Uterus (tissue), 4 donors: ENCODE results near the gene HBG2. TPM values are rescaled to one million over a fixed set of nuclear protein-coding genes. Genes with fewer than 3 reads are reported as not detected.
"Not testable (repeated sequence)": the region's sequence is repeated elsewhere in the genome, so short reads cannot be mapped to it uniquely, and the experiment has no call there.

Experiments
- DNase-seq, 2 donors: peaks; one replicate each; pipeline ENCODE4 v3.0.0-alpha.2; 2019 to 2020
- H3K27ac ChIP-seq, 2 donors: fragments of 200-600 bp; sonication (generic); 1 replicate in 1 of 2; 2 replicates in 1 of 2; pipeline ENCODE4 v1.5.1; 2016 to 2018
- H3K27me3 ChIP-seq, 2 donors: fragments of 200-600 bp; sonication (generic); one replicate each; pipeline ENCODE4 v1.5.1; 2018 to 2019; ENCODE audit warnings: control low read depth in 1 of 2
- H3K36me3 ChIP-seq, 2 donors: fragments of 200-600 bp; sonication (generic); one replicate each; pipeline ENCODE4 v1.5.1; 2019; ENCODE audit warnings: control low read depth in 1 of 2
- H3K4me1 ChIP-seq, 2 donors: fragments of 200-600 bp; sonication (generic); one replicate each; pipeline ENCODE4 v1.5.1; 2018 to 2019; ENCODE audit warnings: control low read depth in 1 of 2
- H3K4me3 ChIP-seq, 2 donors: fragments of 200-600 bp; sonication (generic); 1 replicate in 1 of 2; 2 replicates in 1 of 2; pipeline ENCODE4 v1.5.1; 2018 to 2019; ENCODE audit warnings: mild to moderate bottlenecking in 1 of 2
- H3K9me3 ChIP-seq, 2 donors: fragments of 200-600 bp; sonication (generic); one replicate each; pipeline ENCODE4 v1.5.1; 2019; ENCODE audit warnings: control low read depth in 1 of 2
- CTCF ChIP-seq, 4 experiments: fragments of 200-600 bp in 2 of 4; fragments of 450-650 bp in 2 of 4; sonication (generic) in 2 of 4; IDR thresholded peaks; one replicate each; pipeline ENCODE4 v1.5.1; 2016 to 2019; ENCODE audit warnings: antibody characterized with exemption in 4 of 4, mild to moderate bottlenecking in 2 of 4, moderate library complexity in 1 of 4
- POLR2A ChIP-seq, 2 donors: fragments of 450-650 bp; IDR thresholded peaks; one replicate each; pipeline ENCODE4 v1.6.1; 2016; ENCODE audit warnings: antibody characterized with exemption in 2 of 2, mild to moderate bottlenecking in 1 of 2, moderate library complexity in 1 of 2
- intact Hi-C: fragments of 100-400 bp; cut with DNase I; formaldehyde crosslinking; loops from one replicate; pipeline ENCODE4 v1.15.1; 2023; ENCODE audit warnings: low total_unique reads
- total RNA-seq, 4 donors: library from RNA; depleted of rRNA in 3 of 4; stranded (reverse); fragments of >200 nt in 3 of 4; gene quantifications; one replicate each; pipeline versions ENCODE4 v1.1.0 to v1.2.4, GENCODE V29; 2014 to 2023
- donor health status: DM: yes; HTN: yes; CAD: no.

The HBG2 gene
- total RNA-seq, 4 donors from 2014 or later: 1,050 TPM; not detected in 3

- Histone ChIP-seq H3K4me1 (no peaks in the 10 kb centered on the region), H3K36me3 (no peaks in the 10 kb centered on the region), H3K9me3 (no peaks in the 10 kb centered on the region), H3K27ac (no peak overlapping the region), H3K4me3 (no peak overlapping the region), H3K27me3 (no peaks in the 10 kb centered on the region)
- intact Hi-C loops: no loop called here
- no peak for DNase-seq
- TF ChIP-seq CTCF (IDR thresholded peaks at IDR 0.05): no peak
- no peak for TF ChIP-seq POLR2A (IDR thresholded peaks at IDR 0.05)
Measured at GRCh38 chr11:5267033-5267563, 12.5 kb upstream of the HBG2 start.

- no peaks in the 10 kb centered on the region for H3K27me3 ChIP-seq
- H3K9me3 ChIP-seq: no peaks in the 10 kb centered on the region
- H3K36me3 ChIP-seq: no peaks in the 10 kb centered on the region
- H3K4me1 ChIP-seq: no peaks in the 10 kb centered on the region
- H3K4me3 ChIP-seq: no peak overlapping the region
- no peak for TF ChIP-seq CTCF (IDR thresholded peaks at IDR 0.05)
- no peak for TF ChIP-seq POLR2A (IDR thresholded peaks at IDR 0.05)
- intact Hi-C loops: no loop called here
- H3K27ac ChIP-seq: no peak overlapping the region
- no peak for DNase-seq
Measured at GRCh38 chr11:5266609-5267008, 12.0 kb upstream of the HBG2 start.

GRCh38 chr11:5265832-5266231 is 11.3 kb upstream of the HBG2 start:
- no peaks in the 10 kb centered on the region for H3K4me1 ChIP-seq
- no peaks in the 10 kb centered on the region for H3K36me3 ChIP-seq
- H3K4me3 ChIP-seq: no peak overlapping the region
- TF ChIP-seq CTCF (IDR thresholded peaks at IDR 0.05) (no peak), POLR2A (IDR thresholded peaks at IDR 0.05) (no peak)
- no peak overlapping the region for H3K27ac ChIP-seq
- no peak for DNase-seq
- no peaks in the 10 kb centered on the region for H3K27me3 ChIP-seq
- intact Hi-C loops: no loop called here
- H3K9me3 ChIP-seq: no peaks in the 10 kb centered on the region

GRCh38 chr11:5258543-5259262 is 4.1 kb upstream of the HBG2 start:
- no peak for DNase-seq
- Histone ChIP-seq H3K4me1 (no peaks in the 10 kb centered on the region), H3K27ac (no peak overlapping the region), H3K27me3 (no peaks in the 10 kb centered on the region), H3K4me3 (no peak overlapping the region), H3K9me3 (no peaks in the 10 kb centered on the region), H3K36me3 (no peaks in the 10 kb centered on the region)
- TF ChIP-seq POLR2A (IDR thresholded peaks at IDR 0.05) (no peak), CTCF (IDR thresholded peaks at IDR 0.05) (no peak)
- intact Hi-C loops: no loop called here

- intact Hi-C loops: no loop called here
- Histone ChIP-seq H3K36me3 (no peaks in the 10 kb centered on the region), H3K27ac (no peak overlapping the region), H3K4me3 (no peak overlapping the region), H3K27me3 (no peaks in the 10 kb centered on the region), H3K4me1 (no peaks in the 10 kb centered on the region), H3K9me3 (no peaks in the 10 kb centered on the region)
- DNase-seq: no peak
- TF ChIP-seq CTCF (IDR thresholded peaks at IDR 0.05) (no peak), POLR2A (IDR thresholded peaks at IDR 0.05) (no peak)
Measured at GRCh38 chr11:5257296-5257695, 2.7 kb upstream of the HBG2 start.

- H3K4me1 ChIP-seq, H3K36me3 ChIP-seq, intact Hi-C loops, H3K27ac ChIP-seq, DNase-seq, H3K9me3 ChIP-seq, H3K4me3 ChIP-seq, H3K27me3 ChIP-seq: not testable (repeated sequence)
Measured at GRCh38 chr11:5254023-5254422, 558 bp downstream of the HBG2 start.

- intact Hi-C loops, H3K9me3 ChIP-seq, H3K4me3 ChIP-seq, DNase-seq, H3K36me3 ChIP-seq, H3K27ac ChIP-seq, H3K4me1 ChIP-seq, H3K27me3 ChIP-seq: not testable (repeated sequence)
Measured at GRCh38 chr11:5253440-5253839, 1.1 kb downstream of the HBG2 start.
